Posterior vena cava (tissue), 2 donors: Measurements from ENCODE around the gene GDAP1L1. TPM values are rescaled to one million over a fixed set of nuclear protein-coding genes. Genes with fewer than 3 reads are reported as not detected.
"Not testable (repeated sequence)": the region's sequence is repeated elsewhere in the genome, so short reads cannot be mapped to it uniquely, and the experiment has no call there.

Experiments
- DNase-seq: peaks from one replicate; pipeline ENCODE4 v3.0.0-alpha.2; 2020; ENCODE audit warnings: low spot score
- intact Hi-C, 2 donors: fragments of 100-400 bp; cut with DNase I; formaldehyde crosslinking; loops; one replicate each; pipeline versions ENCODE4 v1.14.1 to v1.14.2; 2022 to 2023
- total RNA-seq, 2 donors: library from RNA; stranded (reverse); fragmentation: NEBNext Ultra II Directional; extraction: Animal tissue kit (Norgen Biotek cat#: 25700); gene quantifications; one replicate each; pipeline ENCODE4 v1.2.1, GENCODE V29; 2021
- donor health status: DM: yes; HTN: yes; CAD: no.
- donor health status: DM: yes; HTN: yes; CAD: no.

Gene GDAP1L1
- total RNA-seq, 2 donors from 2014 or later, result not detected

DNA sequence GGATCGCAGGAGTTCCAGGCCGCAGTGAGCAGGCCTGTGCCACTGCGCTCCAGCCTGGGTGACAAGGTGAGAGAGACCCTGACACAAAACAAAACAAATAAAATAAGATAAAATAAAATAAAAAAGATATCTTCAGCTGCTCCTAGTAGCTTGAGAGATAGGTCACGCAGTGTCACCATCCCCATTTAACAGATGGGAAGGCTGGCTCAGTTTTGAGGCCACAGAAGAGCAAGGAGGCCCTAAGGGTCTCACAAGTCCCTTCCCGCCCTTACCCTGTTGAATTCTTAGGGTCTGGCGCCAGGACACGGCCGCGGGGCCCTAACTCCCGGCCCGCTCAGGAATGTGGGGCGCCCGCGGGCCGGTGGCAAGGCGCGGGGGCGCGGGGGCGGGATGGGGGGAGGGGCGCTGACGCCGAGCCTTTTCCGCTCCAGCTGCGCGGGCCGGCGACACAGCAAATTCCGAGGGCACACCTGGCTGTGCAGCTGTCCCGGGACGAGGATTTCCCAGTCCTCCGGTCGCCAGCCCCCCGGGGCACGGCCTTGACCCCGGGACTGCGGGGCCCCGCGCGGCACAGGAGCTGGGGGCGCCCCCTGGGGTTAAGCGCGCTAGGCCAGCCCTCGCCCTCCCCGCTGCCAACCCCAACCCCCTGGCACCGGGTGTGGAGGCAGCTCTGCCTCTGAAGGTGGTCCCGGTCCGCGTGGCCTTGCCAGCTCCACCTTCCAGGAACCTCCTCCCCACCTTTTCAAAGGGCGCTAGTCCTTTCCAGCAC is 79.5 kb downstream of the GDAP1L1 start:
- intact Hi-C loops, result no loop called here
- no peak for DNase-seq

DNA sequence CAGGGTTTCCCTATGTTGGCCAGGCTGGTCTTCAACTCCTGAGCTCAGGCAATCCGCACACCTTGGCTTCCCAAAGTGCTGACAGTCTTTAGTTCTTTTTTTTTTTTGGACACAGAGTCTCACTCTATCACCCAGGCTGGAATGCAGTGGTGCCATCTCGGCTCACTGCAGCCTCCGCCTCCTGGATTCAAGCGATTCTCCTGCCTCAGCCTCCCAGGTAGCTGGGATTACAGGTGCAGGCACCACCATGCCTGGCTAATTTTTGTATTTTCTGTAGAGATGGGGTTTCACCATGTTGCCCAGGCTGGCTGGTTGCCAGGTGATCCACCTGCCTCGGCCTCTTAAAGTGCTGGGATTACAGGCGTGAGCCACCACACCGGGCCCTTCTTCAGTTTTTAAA is 80.6 kb downstream of the GDAP1L1 start:
- peak; percentile 43 for DNase-seq
- intact Hi-C loops, result not testable (repeated sequence)

DNA sequence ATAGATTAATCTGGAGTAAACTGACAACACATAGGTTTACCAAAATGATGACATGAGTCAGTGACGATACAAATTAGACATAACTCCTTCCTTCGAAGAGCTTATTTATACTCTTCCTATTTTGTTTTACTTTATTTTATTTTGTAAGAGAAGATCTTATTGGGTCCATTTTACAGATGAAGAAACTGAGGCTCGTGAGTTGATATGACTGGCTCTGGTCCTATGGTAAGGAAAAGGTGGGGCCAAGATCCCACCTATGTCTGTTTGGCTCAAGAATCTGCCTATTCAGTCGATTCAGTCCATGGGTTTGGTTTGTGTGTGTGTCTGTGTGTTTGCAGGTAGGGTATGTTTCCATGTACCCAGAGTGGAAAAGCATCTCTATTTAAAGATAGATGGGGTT is 81.3 kb downstream of the GDAP1L1 start:
- DNase-seq, result no peak
- intact Hi-C loops, result no loop called here

Other genes with a start within 250 kb of the GDAP1L1 start
- gene JPH2, start 60.1 kb upstream of the GDAP1L1 start, total RNA-seq, result 100 to 1,000 TPM; 121 to 130 TPM
- 10 to 100 TPM; 24.3 to 27.3 TPM for gene OSER1, start 36.5 kb upstream of the GDAP1L1 start, total RNA-seq
- 10 to 100 TPM in 1 of 2 donors, 1 to 10 TPM in 1; 8.0 to 10.6 TPM for gene FITM2, start 63.9 kb downstream of the GDAP1L1 start, total RNA-seq
- not detected for gene R3HDML, start 89.7 kb downstream of the GDAP1L1 start, total RNA-seq
- not detected for gene HNF4A, start 108.4 kb downstream of the GDAP1L1 start, total RNA-seq
- gene TTPAL, start 228.6 kb downstream of the GDAP1L1 start, total RNA-seq, result 10 to 100 TPM; 11.8 to 14.3 TPM